Peyer's patch (tissue), 4 donors: Measurements from ENCODE around the gene HIVEP2.

Experiments used
- CTCF ChIP-seq, 6 experiments: fragments of 450-650 bp in 4 of 6; fragments of 200-600 bp in 2 of 6; sonication (generic) in 1 of 6; IDR thresholded peaks; one replicate each; pipeline ENCODE4 v1.5.1; 2017 to 2019; ENCODE audit warnings: antibody characterized with exemption in 6 of 6, mild to moderate bottlenecking in 3 of 6, moderate library complexity in 1 of 6
- POLR2A ChIP-seq, 2 donors: fragments of 450-650 bp; IDR thresholded peaks; one replicate each; pipeline ENCODE4 v1.5.1; 2017; ENCODE audit warnings: antibody characterized with exemption in 2 of 2, mild to moderate bottlenecking in 2 of 2, moderate library complexity in 2 of 2

- TF ChIP-seq CTCF (IDR thresholded peaks at IDR 0.05) (no peak), POLR2A (IDR thresholded peaks at IDR 0.05) (no peak)
These were observed 122.6 kb downstream of the HIVEP2 start for GRCh38 chr6:142822383-142822782.
